Osteoblast (primary cell): Measurements from ENCODE around the gene HACD2. TPM values are rescaled to one million over a fixed set of nuclear protein-coding genes. Genes with fewer than 3 reads are reported as not detected.

ENCODE experiments used
- DNase-seq: peaks from one replicate; pipeline ENCODE4 v3.0.0; 2011; ENCODE audit warnings: low spot score, mixed read lengths; ENCODE audit not compliant: insufficient read length; ENCODE audit errors: missing footprints
- H2AFZ ChIP-seq: 2 replicates; pipeline ENCODE4 v1.6.0; 2011; ENCODE audit warnings: mild to moderate bottlenecking, low read length
- H3K27ac ChIP-seq: 2 replicates; pipeline ENCODE4 v1.5.1; 2011; ENCODE audit warnings: mild to moderate bottlenecking, low read depth, low read length, moderate library complexity
- H3K27me3 ChIP-seq: 2 replicates; pipeline ENCODE4 v1.6.0; 2012; ENCODE audit warnings: mild to moderate bottlenecking, control low read depth, inconsistent platforms, low read length, moderate library complexity; ENCODE audit not compliant: insufficient read depth
- H3K36me3 ChIP-seq: 2 replicates; pipeline ENCODE4 v1.5.1; 2011; ENCODE audit warnings: mild to moderate bottlenecking, low read length, control low read depth, moderate library complexity; ENCODE audit not compliant: insufficient read depth
- H3K4me1 ChIP-seq: 2 replicates; pipeline ENCODE4 v1.5.1; 2011; ENCODE audit warnings: mild to moderate bottlenecking, low read length, control low read depth, moderate library complexity; ENCODE audit not compliant: insufficient read depth
- H3K4me2 ChIP-seq: 2 replicates; pipeline ENCODE4 v1.6.0; 2011; ENCODE audit warnings: mild to moderate bottlenecking, low read length; ENCODE audit not compliant: insufficient read depth
- H3K4me3 ChIP-seq: fragments of 200-600 bp; sonication (generic); 3 replicates; pipeline ENCODE4 v1.5.1; 2012; ENCODE audit warnings: mild to moderate bottlenecking, low read length, inconsistent platforms; ENCODE audit not compliant: insufficient read depth
- H3K79me2 ChIP-seq: 2 replicates; pipeline ENCODE4 v1.6.0; 2012; ENCODE audit warnings: mild to moderate bottlenecking, low read length, control low read depth, inconsistent platforms; ENCODE audit not compliant: insufficient read depth
- H3K9me3 ChIP-seq: 2 replicates; pipeline ENCODE4 v1.5.1; 2011; ENCODE audit warnings: low read depth, low read length, control low read depth
- H4K20me1 ChIP-seq: 2 replicates; pipeline ENCODE4 v1.6.0; 2012; ENCODE audit warnings: mild to moderate bottlenecking, low read length, control low read depth; ENCODE audit not compliant: insufficient read depth
- total RNA-seq: library from RNA; depleted of rRNA; stranded (reverse); fragments of >200 nt; gene quantifications from 2 replicates; pipeline ENCODE4 v1.2.3, GENCODE V29; 2012
- TF ChIP-seq, protein P1 (sequence below): IDR thresholded peaks from 2 replicates; pipeline ENCODE4 v1.5.1; 2011; ENCODE audit warnings: mild to moderate bottlenecking, low read depth, low read length, moderate library complexity; ENCODE audit errors: extremely low read depth

The HACD2 gene
- total RNA-seq, 1 donor: 27.5 TPM

DNA sequence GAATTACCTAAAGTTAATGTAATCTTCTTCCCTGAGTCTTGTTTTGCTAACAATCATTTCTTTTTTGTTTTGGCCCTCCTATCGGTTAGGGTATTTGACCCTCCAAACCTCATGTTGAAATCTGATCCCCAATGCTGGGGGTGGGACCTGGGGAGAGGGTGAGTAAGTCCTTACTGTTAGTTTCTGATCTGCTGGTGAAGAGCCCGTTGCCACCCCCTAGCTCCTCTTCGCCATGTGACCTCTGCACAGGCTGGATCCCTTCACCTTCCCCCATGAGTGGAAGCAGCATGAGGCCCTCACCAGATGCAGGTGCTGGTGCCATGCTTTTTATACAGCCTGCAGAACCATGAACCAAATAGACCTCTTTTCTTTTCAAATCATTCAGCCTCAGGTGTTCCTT, 73.1 kb downstream of the HACD2 start:
- TF ChIP-seq, protein P1, sequence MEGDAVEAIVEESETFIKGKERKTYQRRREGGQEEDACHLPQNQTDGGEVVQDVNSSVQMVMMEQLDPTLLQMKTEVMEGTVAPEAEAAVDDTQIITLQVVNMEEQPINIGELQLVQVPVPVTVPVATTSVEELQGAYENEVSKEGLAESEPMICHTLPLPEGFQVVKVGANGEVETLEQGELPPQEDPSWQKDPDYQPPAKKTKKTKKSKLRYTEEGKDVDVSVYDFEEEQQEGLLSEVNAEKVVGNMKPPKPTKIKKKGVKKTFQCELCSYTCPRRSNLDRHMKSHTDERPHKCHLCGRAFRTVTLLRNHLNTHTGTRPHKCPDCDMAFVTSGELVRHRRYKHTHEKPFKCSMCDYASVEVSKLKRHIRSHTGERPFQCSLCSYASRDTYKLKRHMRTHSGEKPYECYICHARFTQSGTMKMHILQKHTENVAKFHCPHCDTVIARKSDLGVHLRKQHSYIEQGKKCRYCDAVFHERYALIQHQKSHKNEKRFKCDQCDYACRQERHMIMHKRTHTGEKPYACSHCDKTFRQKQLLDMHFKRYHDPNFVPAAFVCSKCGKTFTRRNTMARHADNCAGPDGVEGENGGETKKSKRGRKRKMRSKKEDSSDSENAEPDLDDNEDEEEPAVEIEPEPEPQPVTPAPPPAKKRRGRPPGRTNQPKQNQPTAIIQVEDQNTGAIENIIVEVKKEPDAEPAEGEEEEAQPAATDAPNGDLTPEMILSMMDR: no peak
- no peaks in the 10 kb centered on the region for H3K36me3 ChIP-seq

DNA sequence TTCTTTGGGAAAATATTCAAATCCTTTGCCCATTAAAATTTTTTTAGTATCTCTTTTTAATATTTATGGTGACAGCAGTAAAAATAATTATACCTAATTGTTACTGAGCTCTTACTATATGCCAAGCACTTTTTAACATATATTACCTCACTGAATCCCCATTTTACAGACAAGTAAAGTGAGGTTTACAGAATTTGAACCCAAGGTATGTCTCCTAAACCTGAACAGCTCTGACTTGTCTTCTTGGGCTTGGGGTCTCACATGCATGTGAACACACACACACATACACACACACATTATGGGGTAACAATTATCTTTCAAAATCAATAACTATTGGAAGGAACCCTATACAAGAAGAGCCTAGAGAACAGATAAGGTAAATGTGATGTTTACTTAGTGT, 73.8 kb downstream of the HACD2 start:
- H3K27me3 ChIP-seq: no peaks in the 10 kb centered on the region
- no peak overlapping the region for H3K4me3 ChIP-seq
- no peak overlapping the region for H3K27ac ChIP-seq
- no peaks in the 10 kb centered on the region for H3K79me2 ChIP-seq
- H3K9me3 ChIP-seq: no peaks in the 10 kb centered on the region
- no peaks in the 10 kb centered on the region for H3K4me1 ChIP-seq
- H3K4me2 ChIP-seq: no peak overlapping the region
- no peak overlapping the region for H2AFZ ChIP-seq
- no peak for DNase-seq
- TF ChIP-seq, protein P1: no peak
- H3K36me3 ChIP-seq: no peaks in the 10 kb centered on the region
- H4K20me1 ChIP-seq: peaks cover 4% of the 10 kb centered on the region

More for the DNA sequence above, 73.1 kb downstream of the HACD2 start:
- Histone ChIP-seq H3K4me1 (no peaks in the 10 kb centered on the region), H3K79me2 (no peaks in the 10 kb centered on the region), H4K20me1 (peaks cover 4% of the 10 kb centered on the region), H3K27ac (no peak overlapping the region), H3K9me3 (no peaks in the 10 kb centered on the region), H3K4me2 (no peak overlapping the region), H2AFZ (no peak overlapping the region), H3K4me3 (no peak overlapping the region), H3K27me3 (no peaks in the 10 kb centered on the region)
- DNase-seq: no peak

DNA sequence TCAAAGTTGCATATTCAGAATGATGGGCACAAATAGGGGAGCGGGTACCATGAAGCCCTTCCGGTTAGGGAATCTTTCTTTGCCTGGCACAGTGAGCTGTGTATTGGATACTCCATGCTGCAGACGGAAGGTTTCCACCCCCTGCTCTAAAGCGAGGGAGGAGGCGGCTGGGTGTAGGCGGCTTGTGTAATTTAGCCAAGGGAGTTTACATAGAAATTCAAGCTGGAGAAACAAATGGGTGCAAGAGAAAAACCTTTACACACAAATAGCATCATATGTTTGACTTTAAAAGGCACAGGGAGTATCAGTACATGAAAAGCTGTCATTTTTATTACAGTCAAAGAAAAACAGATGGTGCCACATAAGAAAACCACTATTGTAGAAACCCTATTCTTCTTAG, 76.7 kb downstream of the HACD2 start:
- Histone ChIP-seq H3K9me3 (no peaks in the 10 kb centered on the region), H2AFZ (no peak overlapping the region), H4K20me1 (no peaks in the 10 kb centered on the region), H3K36me3 (no peaks in the 10 kb centered on the region), H3K4me3 (no peak overlapping the region), H3K79me2 (no peaks in the 10 kb centered on the region), H3K4me2 (no peak overlapping the region), H3K27ac (no peak overlapping the region), H3K27me3 (no peaks in the 10 kb centered on the region), H3K4me1 (no peaks in the 10 kb centered on the region)
- DNase-seq: no peak
- TF ChIP-seq, protein P1: no peak

DNA sequence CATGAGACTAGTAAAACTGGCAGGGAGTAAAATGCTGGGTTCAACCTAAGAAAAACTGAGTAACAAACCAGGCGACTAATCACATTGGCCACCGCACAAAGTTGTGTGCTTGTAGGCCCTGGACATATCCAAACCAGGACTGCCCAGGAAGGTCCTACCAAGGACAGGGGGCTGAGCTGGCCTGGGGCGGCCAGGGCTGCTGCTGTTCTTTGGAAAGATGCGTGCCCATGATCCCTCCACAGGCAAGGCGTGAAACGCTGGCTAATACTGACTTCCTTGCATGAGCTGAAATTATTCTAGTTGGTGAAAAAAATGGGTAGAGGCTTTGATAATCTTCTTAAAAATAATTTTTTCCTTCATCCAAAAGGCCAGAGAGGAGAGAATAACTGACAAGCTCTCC, 79.0 kb downstream of the HACD2 start:
- no peaks in the 10 kb centered on the region for H3K79me2 ChIP-seq
- H4K20me1 ChIP-seq: no peaks in the 10 kb centered on the region
- H3K36me3 ChIP-seq: no peaks in the 10 kb centered on the region
- H3K4me3 ChIP-seq: no peak overlapping the region
- H3K27me3 ChIP-seq: no peaks in the 10 kb centered on the region
- H3K27ac ChIP-seq: no peak overlapping the region
- no peak overlapping the region for H3K4me2 ChIP-seq
- H3K9me3 ChIP-seq: no peaks in the 10 kb centered on the region
- H2AFZ ChIP-seq: no peak overlapping the region
- no peak for DNase-seq
- TF ChIP-seq, protein P1: no peak
- H3K4me1 ChIP-seq: no peaks in the 10 kb centered on the region
